ENCODE results near the gene ITCH.
"Not testable (repeated sequence)": the region's sequence is repeated elsewhere in the genome, so short reads cannot be mapped to it uniquely, and the experiment has no call there.

ITCH gene

DNA sequence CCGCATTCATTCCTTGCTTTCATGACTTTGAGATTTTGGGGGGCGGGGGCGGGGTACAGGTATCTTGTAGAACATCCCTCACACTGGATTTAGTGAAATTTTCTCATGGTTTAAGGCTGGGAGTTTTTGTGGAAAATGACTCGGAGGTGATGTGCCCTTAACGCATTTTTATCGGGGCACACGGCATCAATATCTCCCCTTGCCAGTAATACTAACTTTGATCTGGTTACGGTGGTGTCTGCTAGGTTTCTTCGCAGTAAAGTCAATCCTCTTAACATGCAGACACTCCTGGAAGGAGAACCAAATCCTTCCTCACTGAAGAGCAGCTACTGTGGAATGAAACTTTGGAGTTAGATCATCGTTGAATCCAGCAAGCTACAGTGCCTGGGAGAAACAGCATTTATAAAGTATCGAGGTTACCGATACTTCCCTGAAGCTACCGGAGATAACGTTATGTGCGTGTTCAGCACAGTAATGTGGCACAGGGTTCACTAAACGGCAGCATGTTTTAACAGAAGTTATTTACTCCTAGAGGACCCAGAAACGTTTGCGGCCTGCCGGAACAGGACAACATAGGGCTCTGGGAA, 151.9 kb downstream of the ITCH start:
- DNase-seq, result no peak

DNA sequence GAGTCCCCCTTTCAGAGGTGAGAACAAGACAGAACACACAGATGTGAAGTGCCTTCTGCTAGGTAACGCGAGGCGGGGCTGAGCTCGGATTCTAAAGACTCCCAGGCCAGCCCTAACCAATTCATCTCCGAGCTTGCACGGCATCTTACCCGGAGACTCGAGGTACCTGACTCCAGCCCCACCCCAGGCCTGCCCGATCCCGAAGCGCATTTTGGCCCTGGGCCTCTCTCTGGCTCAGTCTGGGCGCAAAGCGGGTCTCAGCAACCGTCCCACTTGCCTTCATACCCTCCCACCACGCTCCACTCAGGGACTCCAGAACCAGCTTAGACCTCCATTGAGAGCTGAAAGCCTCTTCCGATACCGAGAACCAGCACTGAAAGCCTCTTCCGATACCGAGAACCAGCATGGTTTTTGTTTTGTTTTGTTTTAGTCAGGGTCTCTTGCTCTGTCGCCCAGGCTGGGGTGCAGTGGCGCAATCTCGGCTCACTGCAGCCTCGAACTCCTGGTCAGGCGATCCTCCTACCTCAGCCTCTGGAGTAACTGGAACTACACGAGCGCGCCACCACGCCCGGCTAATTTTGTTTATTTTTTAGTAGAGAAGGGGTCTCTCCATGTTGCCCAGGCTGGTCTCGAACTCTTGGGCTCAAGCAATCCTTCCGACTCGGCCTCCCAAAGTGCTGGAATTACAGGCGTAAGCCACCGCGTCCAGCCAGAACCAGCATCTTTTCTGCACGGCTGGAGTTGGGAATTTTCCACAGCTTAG, 152.6 kb downstream of the ITCH start:
- DNase-seq, result peak; percentile 79

- DNase-seq, result peak; percentile 96
Observed at GRCh38 chr20:34516247-34517113, 153.4 kb downstream of the ITCH start, which contains the start of gene DYNLRB1. TSS of gene DYNLRB1 (plus strand) at chr20:34516422. CDS start at chr20:34516459, 37 bp downstream.

- no peak for DNase-seq
Observed at GRCh38 chr20:34517114-34517505, 154.0 kb downstream of the ITCH start.

DNA sequence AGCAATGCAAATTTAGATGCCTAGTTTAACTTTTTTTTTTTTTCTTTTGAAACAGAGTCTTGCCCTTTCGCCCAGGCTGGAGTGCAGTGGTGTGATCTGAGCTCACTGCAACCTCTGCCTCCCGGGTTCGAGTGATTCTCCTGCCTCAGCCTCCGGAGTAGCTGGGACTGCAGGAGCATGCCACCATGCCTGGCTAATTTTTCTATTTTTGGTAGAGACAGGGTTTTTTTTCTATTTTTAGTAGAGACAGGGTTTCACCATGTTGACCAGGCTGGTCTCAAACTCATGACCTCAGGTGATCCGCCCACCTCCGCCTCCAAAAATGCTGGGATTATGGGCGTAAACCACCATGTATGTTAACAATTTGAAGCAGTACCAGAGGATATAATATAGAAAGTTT, 155.8 kb downstream of the ITCH start:
- not testable (repeated sequence) for DNase-seq

- DNase-seq, result not testable (repeated sequence)
Observed at GRCh38 chr20:34519841-34520240, 156.8 kb downstream of the ITCH start.

DNA sequence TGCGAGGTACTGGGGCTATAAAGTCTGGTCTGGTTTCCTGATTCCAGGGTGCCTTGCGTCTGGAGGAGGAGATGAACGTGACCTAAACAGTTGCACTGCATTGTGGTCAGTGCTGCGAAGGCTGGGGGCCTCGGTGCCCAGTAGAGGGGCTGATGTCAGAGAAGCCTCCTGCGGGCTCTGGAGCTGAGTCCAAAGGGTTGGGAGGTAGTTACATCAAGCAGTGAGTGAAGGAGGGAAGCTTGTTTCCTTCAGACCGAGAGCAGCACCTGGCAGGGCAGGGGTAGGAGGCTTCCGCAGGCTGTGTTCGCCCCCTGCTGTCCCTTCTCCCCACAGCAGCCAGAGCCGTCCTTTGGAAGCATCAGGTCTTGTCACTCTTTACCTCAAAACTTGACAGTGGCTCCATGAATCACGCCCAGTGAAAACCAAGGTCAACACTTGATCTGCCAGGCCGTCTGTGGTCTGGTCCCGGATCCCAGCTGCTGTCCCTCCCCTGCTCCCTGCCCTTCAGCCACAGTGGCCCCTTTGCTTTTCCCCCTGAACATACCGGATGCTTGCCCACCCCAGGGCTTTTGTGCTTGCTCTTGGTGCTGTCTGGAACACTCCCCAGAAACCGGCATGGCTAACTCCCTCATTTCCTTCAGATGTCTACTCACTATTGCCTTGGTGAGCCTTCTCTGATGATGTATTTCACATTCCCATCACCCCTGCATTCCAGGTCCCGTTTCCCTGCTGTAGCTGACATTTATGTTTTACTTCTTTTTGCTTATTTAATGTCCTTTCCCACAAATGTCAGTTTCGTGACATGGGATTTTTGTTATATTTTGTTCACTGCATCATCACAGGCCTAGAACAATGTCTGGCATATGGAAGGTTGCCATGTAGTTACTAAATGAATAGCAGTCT, 160.1 kb downstream of the ITCH start:
- peak; percentile 58 for DNase-seq

DNA sequence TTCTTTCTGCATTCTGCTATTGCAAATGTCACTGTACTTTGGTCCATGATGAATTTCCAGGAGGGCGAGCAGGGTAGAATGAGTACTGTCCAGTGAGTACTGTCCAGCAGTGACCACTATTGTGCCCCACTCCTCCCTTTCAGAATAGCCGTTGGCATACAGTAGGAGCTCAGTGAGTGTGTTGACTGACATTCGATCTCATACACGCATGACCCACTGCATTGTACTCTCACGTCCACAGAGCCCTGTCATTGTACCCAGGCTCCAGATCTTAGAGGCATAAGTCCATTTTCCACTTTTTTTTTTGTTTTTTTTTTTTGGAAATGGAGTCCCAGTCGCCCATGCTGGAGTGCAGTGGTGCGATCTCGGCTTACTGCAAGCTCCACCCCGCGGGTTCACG, 161.4 kb downstream of the ITCH start:
- no peak for DNase-seq

GRCh38 chr20:34525342-34525708, 162.3 kb downstream of the ITCH start:
- no peak for DNase-seq

DNA sequence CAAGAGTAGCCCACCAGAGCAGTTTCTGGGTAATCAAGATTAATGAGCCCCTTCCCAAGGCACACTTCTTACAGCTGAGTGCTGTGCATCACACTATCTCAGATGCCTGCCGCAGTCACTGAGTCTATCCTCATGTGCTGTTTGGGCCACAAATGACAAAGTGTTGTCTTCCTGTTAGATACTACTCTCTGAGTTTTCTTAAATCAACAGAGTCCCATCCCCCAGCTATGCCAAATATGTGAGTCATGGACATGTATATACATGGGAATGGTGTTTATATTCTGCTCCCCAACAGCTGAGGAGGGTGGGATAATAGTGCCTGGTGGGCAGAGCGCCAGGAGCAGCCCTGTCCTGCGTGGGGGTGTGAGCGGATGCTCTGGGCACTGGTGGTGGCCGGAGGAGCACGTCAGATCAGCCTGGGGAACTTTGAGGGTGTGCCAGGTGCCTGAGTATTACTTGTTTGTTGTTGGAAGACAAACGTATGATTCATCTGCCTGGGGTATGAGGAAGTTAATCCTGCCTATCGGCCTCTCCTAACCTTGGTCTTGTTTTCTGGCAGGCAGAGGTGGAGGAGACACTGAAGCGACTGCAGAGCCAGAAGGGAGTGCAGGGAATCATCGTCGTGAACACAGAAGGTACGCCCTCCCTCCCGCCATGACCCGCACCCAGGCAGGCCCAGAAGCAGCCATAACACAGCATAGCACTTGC, 162.8 kb downstream of the ITCH start:
- no peak for DNase-seq

DNA sequence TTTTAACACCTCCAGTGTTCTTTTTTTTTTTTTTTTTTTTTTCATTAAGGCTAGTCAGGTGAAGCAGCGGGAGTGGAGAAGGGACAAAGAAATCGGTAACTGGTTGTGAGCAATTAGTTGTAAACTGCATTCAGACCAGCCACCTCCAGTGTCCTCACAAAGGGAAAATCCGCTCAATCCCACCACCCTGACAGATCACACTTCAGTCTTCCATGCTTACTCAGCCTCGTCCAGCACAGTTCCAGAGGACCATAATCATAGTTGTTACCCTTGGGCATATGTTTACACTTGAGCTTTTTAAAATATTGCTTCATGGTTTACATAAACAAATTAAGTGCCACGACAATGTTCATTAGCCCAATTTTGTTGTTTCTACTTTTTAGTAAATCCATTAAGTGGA, 163.4 kb downstream of the ITCH start:
- no peak for DNase-seq

GRCh38 chr20:34527016-34527415, 163.9 kb downstream of the ITCH start:
- DNase-seq, result no peak

GRCh38 chr20:34528921-34529297, 165.8 kb downstream of the ITCH start:
- no peak for DNase-seq

DNA sequence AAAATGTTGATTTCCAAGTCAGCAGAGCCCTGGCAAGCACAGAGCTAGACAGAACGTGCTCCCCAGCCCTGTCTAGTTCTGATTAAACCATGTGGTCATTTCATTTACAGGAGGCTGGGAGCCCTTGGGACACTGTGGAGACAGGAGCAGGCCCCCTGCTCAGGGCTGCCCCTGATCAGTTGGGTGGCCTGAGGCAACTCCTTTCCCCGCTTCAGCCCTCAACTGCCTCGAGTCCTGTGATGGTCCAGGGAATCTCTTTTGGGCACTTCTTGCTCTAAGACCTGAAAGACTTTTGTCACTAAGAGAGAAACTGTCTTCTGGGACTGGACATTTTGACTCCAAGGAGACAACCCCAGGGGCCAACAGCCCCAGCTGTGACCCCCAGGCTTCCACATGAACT, 166.7 kb downstream of the ITCH start:
- no peak for DNase-seq

- DNase-seq, result no peak
Observed at GRCh38 chr20:34530342-34530741, 167.3 kb downstream of the ITCH start.

GRCh38 chr20:34531608-34532265, 168.7 kb downstream of the ITCH start:
- no peak for DNase-seq

- no peak for DNase-seq
Observed at GRCh38 chr20:34532320-34532719, 169.2 kb downstream of the ITCH start.

- no peak for DNase-seq
Observed at GRCh38 chr20:34532756-34533155, 169.7 kb downstream of the ITCH start.

DNA sequence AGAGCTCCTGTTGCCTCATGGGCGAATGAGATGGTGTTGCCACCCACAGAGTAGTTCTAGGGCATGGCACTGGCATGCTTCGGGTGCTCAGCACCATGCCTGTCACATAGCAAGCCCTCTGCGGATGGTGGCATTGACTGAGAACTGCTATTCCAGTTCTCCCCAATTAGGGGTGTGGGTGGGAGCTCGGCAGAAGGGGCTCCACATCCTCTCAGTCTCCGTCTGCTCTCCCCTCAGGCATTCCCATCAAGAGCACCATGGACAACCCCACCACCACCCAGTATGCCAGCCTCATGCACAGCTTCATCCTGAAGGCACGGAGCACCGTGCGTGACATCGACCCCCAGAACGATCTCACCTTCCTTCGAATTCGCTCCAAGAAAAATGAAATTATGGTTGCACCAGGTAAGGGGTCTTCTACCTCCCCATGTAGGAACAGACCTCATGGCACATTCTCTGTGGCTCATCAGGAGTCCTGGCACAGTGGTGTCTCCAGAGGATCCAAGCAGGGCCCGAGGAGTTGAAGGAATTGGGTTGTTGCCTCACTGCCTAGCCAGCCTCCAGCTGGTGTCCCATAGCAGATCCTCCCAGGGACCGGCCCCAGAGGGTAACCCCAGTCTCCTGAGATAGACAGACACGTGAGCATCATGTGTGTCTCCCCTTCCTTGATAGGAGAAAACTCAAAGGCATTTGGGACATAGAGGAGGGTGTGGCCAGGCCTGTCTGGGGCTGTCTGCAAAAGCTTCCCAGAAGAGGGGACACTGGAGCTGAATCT, 171.5 kb downstream of the ITCH start:
- DNase-seq, result no peak

DNA sequence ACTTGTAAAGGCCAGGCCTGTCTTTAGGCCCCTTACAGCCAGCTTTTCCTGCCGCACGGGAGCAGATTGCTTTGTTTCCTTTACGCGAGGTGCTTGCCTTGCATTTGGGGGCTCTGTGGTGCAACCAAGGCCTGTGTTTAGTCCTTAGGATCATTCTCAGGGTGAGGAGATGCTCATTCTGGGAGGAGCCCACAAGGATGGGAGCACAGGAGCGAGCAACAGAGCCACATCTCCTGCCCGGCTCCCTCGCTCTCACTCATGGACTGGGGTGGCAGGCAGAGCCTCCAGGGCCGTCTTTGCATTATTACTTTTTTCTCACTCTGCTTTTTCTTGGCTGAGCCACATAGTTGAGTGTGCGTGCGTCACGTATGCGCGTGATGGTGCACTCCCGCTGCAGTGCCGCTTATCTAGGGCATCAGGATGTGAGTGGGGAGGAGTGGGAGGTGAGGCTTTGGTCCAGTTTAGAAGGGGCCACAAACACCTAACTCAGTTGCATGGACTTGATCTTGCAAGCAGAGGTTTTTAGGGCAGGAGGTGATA, 172.3 kb downstream of the ITCH start:
- no peak for DNase-seq
